RWPE2 (cell line): Measurements from ENCODE around the gene ENDOG.

Experiments used
- ATAC-seq: fragments of 200-7000 bp; cut with Tn5 transposase; 3 replicates; pipeline ENCODE4 v1.9.1; 2021; ENCODE audit warnings: low read depth
- DNase-seq: peaks from one replicate; pipeline ENCODE4 v3.0.0-alpha.2; 2020; ENCODE audit warnings: low spot score
- H3K27ac ChIP-seq: fragments of 450-650 bp; 2 replicates; pipeline ENCODE4 v1.5.1; 2017; ENCODE audit warnings: mild to moderate bottlenecking; ENCODE audit not compliant: poor library complexity, severe bottlenecking
- H3K27me3 ChIP-seq: fragments of 250-450 bp; sonication (Bioruptor Pico); 2 replicates; pipeline ENCODE4 v1.5.1; 2021; ENCODE audit warnings: mild to moderate bottlenecking, moderate library complexity; ENCODE audit not compliant: insufficient read depth, poor library complexity, severe bottlenecking
- H3K36me3 ChIP-seq: fragments of 250-450 bp; sonication (Bioruptor Pico); 2 replicates; pipeline ENCODE4 v1.5.1; 2020; ENCODE audit warnings: low read depth, mild to moderate bottlenecking, moderate library complexity
- H3K4me1 ChIP-seq: fragments of 250-450 bp; sonication (Bioruptor Pico); 2 replicates; pipeline ENCODE4 v1.5.1; 2021; ENCODE audit warnings: mild to moderate bottlenecking, moderate library complexity; ENCODE audit not compliant: insufficient read depth, poor library complexity, severe bottlenecking
- H3K4me3 ChIP-seq: fragments of 250-450 bp; sonication (Bioruptor Pico); 2 replicates; pipeline ENCODE4 v1.5.1; 2021; ENCODE audit warnings: mild to moderate bottlenecking, moderate library complexity; ENCODE audit not compliant: severe bottlenecking
- H3K9me3 ChIP-seq: fragments of 250-450 bp; sonication (Bioruptor Pico); 2 replicates; pipeline ENCODE4 v1.5.1; 2021; ENCODE audit warnings: mild to moderate bottlenecking, moderate library complexity; ENCODE audit not compliant: severe bottlenecking
- TF ChIP-seq, protein P1 (sequence below): fragments of 450-650 bp; IDR thresholded peaks from one replicate; pipeline ENCODE4 v1.5.1; 2017; ENCODE audit warnings: mild to moderate bottlenecking, moderate library complexity; ENCODE audit not compliant: poor library complexity, severe bottlenecking

Gene ENDOG

DNA sequence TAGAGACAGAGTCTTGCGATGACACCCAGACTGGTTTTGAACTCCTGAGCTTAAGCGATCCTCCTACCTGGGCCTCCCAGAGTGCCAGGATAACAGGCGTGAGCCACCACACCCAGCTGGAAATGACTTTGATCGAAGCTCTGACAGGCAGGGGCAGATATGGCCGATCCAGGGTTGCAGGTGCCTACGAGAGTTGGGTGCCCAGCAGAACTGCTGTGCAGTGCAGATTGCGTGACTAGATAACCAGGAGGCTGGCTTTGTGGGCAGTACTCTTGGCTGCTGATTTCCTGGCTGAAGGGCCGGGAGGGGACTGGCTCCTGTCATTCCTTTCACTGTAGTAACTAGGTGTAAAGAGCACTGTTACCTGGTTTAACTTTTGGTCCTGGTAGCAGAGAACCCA, 19.4 kb upstream of the ENDOG start:
- TF ChIP-seq, protein P1, sequence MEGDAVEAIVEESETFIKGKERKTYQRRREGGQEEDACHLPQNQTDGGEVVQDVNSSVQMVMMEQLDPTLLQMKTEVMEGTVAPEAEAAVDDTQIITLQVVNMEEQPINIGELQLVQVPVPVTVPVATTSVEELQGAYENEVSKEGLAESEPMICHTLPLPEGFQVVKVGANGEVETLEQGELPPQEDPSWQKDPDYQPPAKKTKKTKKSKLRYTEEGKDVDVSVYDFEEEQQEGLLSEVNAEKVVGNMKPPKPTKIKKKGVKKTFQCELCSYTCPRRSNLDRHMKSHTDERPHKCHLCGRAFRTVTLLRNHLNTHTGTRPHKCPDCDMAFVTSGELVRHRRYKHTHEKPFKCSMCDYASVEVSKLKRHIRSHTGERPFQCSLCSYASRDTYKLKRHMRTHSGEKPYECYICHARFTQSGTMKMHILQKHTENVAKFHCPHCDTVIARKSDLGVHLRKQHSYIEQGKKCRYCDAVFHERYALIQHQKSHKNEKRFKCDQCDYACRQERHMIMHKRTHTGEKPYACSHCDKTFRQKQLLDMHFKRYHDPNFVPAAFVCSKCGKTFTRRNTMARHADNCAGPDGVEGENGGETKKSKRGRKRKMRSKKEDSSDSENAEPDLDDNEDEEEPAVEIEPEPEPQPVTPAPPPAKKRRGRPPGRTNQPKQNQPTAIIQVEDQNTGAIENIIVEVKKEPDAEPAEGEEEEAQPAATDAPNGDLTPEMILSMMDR: no peak
- Histone ChIP-seq H3K36me3 (peaks cover 64% of the 10 kb centered on the region), H3K4me3 (no peak overlapping the region), H3K27me3 (no peaks in the 10 kb centered on the region), H3K9me3 (no peaks in the 10 kb centered on the region), H3K4me1 (no peaks in the 10 kb centered on the region), H3K27ac (no peak overlapping the region)
- DNase-seq: no peak
- ATAC-seq: no peak

DNA sequence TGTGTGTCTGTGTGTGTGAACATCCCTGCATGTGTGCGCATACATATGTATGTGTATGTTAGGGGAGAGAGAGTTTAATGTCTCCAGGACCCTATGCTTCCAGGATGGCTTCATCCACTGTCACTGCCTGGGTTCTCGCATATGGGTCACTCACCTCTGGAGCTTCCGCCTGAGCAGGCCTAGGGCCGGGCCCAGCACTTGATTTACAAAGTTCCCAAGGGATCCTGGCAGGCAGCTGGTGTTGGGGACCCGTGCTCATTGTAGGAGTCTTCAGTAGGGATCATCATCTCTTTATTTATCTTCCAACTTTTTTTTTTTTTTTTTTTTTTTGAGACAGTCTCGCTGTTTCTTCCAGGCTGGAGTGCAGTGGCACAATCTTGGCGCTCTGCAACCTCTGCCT, 18.2 kb upstream of the ENDOG start:
- no peaks in the 10 kb centered on the region for H3K4me1 ChIP-seq
- TF ChIP-seq, protein P1: no peak
- H3K9me3 ChIP-seq: no peaks in the 10 kb centered on the region
- DNase-seq: no peak
- no peak for ATAC-seq
- H3K36me3 ChIP-seq: peaks cover 63% of the 10 kb centered on the region
- H3K4me3 ChIP-seq: no peak overlapping the region
- H3K27ac ChIP-seq: no peak overlapping the region
- H3K27me3 ChIP-seq: no peaks in the 10 kb centered on the region

DNA sequence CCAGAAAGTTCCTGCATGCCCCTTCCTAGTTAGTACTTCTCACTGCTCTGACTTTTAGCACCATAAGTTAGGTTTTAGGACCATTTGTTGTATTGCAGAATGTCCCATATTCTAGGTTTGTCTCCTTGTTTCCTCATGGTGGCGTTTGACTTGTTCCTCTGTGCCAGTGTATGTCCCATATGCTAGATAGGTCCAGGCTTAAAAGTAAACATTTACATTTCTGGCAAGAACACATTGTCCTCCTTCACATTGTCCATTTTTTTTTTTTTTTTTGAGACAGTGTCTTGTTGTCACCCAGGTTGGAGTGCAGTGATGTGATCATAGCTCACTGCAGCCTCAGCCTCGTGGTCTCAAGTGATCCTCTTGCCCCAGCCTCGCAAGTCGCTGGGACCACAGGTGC, 15.8 kb upstream of the ENDOG start:
- Histone ChIP-seq H3K4me3 (no peak overlapping the region), H3K36me3 (peaks cover 61% of the 10 kb centered on the region), H3K27me3 (no peaks in the 10 kb centered on the region), H3K4me1 (no peaks in the 10 kb centered on the region), H3K9me3 (no peaks in the 10 kb centered on the region), H3K27ac (no peak overlapping the region)
- TF ChIP-seq, protein P1: no peak
- DNase-seq (no peak), ATAC-seq (no peak)

DNA sequence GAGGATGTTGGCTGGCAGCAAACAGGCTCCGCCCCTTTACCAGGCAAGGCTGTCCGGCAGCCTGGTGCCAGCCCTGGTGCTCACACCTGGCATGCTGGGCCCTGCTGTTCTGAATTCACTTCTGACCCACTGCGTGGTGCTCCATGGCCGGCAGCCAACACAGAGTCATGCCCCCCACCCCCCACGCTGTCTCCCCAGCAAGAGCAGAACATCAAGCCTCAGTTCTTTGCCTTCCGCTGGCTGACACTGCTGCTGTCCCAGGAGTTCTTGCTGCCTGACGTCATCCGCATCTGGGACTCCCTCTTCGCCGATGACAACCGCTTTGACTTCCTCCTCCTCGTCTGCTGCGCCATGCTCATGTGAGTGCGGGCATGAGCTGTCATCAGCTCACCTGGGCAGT, 12.6 kb upstream of the ENDOG start:
- H3K4me3 ChIP-seq: no peak overlapping the region

DNA sequence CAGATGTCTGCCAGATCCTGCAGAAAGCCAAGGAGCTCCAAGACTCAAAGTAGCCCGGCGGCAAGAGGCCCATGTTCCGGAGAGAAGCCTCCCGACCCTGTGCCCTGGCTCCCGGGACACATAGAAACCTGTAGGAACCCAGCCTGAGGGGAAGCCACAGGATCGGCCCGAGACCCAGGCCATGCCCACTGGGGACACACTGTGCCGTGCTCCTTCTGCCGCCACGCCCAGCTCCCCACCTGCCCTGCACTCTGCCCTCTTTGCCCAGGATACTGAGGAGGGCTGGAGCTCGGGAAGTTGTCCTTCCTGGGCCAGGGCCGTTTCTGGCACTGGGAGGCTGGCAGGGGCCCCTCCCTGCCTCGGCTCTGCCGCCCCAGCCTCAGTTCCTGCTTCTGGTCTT, 10.5 kb upstream of the ENDOG start:
- H3K4me3 ChIP-seq: no peak overlapping the region
- no peak for DNase-seq
- peaks cover 27% of the 10 kb centered on the region for H3K36me3 ChIP-seq
- no peaks in the 10 kb centered on the region for H3K9me3 ChIP-seq
- no peaks in the 10 kb centered on the region for H3K4me1 ChIP-seq
- ATAC-seq: no peak
- TF ChIP-seq, protein P1: no peak
- no peaks in the 10 kb centered on the region for H3K27me3 ChIP-seq
- H3K27ac ChIP-seq: no peak overlapping the region

More for the DNA sequence above, 12.6 kb upstream of the ENDOG start:
- no peaks in the 10 kb centered on the region for H3K9me3 ChIP-seq
- no peaks in the 10 kb centered on the region for H3K27me3 ChIP-seq
- TF ChIP-seq, protein P1: no peak
- H3K4me1 ChIP-seq: no peaks in the 10 kb centered on the region
- peaks cover 38% of the 10 kb centered on the region for H3K36me3 ChIP-seq
- H3K27ac ChIP-seq: no peak overlapping the region
- ATAC-seq (no peak), DNase-seq (no peak)
